UCSD-AML1 (cell line): Measurements from ENCODE around the gene ENOPH1.

ENCODE experiments used
- DNase-seq: peaks from one replicate; lab custom pipeline; 2025; ENCODE audit not compliant: unreplicated experiment; lab: John Stamatoyannopoulos, UW

ENOPH1 gene

DNA sequence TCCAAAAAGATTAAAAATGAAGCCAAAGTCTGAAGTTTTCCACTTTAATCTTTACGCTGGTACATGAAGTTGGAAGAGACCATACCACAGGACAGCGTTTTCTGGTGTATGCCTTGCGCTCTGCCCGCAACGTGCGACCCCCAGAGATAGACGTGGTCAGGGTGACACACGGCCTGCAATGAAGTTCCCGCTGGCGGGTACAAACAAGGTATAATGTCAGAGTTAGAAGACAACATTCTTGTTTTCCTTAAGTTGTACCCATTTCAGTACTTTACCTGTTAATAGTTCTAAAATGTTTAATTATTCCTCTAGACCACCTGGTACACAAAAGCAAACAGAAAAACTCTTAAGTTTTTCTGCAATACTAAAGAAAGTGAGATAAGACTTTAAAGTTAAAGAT, 4.9 kb upstream of the ENOPH1 start:
- DNase-seq = no peak

GRCh38 chr4:82428526-82428968, 1.8 kb upstream of the ENOPH1 start:
- DNase-seq = no peak

GRCh38 chr4:82428969-82429727, 1.2 kb upstream of the ENOPH1 start:
- DNase-seq = peak; percentile 97

DNA sequence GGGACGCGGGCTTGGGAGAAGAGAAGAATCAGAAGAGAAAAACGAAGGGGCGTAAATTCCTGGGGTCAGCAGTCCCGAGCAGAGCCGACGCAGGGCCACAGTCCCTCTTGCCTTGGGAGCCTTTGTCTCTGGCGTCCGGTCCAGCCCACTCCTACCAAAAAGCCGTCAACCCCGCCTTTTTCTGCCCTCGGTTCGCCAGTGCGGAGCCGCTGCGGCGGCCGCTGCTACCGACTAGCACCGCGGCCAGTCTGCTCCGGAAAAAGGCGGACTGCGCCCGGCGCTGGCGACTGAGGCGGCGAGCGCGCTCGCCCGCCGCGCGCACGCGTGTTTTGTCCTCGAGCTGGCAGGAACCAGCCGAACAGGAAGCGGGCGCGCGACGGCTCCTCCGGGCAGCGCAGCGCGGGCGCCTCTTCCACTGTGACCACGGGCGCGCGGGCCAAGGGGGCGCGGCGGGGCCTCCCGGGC, 630 bp upstream of the ENOPH1 start:
- peak; percentile 88 for DNase-seq

- DNase-seq = no peak
Measured at GRCh38 chr4:82430964-82431745, 765 bp downstream of the ENOPH1 start.

DNA sequence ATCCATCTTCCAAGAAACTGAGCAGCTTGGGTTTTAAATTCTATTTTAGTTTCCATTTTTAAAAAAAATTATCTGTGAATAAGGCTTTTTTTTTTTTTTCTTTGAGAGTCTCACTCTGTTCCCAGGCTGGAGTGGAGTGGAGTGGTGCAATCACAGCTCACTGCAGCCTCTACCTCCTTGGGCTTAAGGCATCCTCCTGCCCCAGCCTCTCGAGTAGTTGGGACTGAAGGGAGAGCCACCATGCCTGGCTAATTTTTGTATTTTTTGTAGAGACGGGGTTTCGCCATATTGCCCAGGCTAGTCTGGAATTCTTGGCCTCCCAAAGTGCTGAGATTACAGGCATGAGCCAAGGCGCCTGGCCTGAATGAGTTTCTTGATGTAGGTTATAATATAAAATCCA, 1.4 kb downstream of the ENOPH1 start:
- DNase-seq = no peak

- no peak for DNase-seq
Measured at GRCh38 chr4:82432596-82432995, 2.2 kb downstream of the ENOPH1 start.

- DNase-seq = no peak
Measured at GRCh38 chr4:82433791-82434190, 3.4 kb downstream of the ENOPH1 start.

- DNase-seq = no peak
Measured at GRCh38 chr4:82434949-82435348, 4.6 kb downstream of the ENOPH1 start.

DNA sequence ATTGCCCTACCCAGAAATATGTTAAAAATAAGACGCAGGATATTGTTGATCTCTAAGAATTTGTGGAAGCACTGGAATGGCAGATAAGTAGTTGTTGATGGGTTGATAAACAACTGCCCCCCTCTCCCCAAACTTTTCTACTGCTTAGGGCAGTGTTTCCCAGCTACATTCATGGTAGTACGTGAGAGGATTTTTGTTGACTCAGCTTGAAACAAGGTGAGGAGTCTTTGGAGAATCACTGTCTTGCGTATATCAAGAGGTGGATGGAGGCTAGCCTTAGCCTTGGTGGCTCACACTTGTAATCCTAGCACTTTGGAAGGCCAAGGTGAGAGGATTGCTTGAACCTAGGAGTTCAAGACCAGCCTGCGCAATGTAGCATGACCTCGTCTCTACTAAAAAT, 5.7 kb downstream of the ENOPH1 start:
- DNase-seq = no peak

DNA sequence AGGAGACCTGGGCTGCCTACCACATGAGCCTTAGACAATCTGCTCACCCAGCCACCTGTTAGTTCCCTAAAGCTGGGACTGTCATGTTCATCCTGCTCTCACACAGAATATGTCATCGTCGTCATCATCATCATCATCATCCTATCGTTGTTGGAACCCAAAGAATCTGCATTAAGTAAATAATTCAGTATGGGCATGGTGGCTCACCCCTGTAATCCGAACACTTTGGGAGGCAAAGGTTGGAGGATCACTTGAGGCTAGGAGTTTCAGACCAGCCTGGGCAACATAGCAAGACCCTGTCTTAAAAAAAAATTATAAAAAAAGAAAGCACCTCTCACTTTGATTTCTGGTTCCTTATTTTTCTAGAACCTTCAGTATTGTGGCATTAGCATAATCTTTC, 6.4 kb downstream of the ENOPH1 start:
- no peak for DNase-seq

GRCh38 chr4:82437285-82438005, 7.1 kb downstream of the ENOPH1 start:
- DNase-seq = no peak

GRCh38 chr4:82439088-82439487, 8.7 kb downstream of the ENOPH1 start:
- DNase-seq = no peak

- no peak for DNase-seq
Measured at GRCh38 chr4:82447886-82448285, 17.5 kb downstream of the ENOPH1 start.

DNA sequence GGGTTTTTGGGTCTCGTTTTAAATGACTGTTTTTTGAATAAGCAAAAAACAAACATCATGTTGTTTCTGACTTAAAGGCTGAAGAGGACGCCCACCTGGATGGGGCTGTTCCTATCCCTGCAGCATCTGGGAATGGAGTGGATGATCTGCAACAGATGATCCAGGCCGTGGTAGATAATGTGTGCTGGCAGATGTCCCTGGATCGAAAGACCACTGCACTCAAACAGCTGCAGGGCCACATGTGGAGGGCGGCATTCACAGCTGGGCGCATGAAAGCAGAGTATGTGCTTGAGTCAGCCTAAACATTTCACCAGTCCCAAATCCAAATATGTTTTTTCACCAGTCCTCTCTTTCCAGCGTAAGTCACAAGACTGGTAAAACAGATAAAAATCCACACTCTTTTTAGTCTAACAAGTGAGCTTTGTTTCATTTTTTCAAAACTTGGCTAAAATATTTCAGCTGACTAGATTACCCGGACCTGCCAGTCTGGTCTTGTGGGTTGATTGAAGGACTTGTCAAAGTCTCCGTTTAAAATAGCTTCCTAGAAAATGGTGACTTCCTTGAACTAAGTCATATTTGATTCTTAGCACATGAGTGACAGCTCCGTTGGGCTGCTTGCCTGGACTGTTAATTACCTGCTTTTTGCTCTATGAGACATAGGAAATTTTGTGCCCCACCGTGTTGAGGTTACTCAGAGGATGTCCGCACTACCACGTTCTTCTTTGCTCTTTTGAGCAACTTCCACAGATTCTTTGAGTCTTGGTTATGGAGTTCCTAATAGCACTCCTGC, 20.8 kb downstream of the ENOPH1 start:
- DNase-seq = no peak

- no peak for DNase-seq
Measured at GRCh38 chr4:82452026-82452425, 21.6 kb downstream of the ENOPH1 start.

DNA sequence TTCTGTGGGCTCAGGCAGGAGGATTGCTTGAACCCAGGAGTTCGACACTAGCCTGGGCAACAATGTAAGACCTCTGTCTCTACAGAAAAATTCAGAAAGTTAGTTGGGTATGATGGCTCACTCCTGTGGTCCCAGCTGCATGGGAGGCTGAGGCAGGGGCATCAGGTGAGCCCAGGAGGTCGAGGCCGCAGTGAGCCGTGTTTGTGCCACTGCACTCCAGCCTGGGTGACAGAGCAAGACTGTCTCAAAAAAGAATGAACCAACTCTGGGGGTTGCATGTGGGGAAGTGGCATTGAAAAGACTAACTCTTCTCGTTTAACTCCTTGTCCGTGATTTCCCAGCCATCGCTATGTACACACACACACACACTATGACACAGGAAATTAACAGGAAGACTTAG, 26.9 kb downstream of the ENOPH1 start:
- DNase-seq = no peak

DNA sequence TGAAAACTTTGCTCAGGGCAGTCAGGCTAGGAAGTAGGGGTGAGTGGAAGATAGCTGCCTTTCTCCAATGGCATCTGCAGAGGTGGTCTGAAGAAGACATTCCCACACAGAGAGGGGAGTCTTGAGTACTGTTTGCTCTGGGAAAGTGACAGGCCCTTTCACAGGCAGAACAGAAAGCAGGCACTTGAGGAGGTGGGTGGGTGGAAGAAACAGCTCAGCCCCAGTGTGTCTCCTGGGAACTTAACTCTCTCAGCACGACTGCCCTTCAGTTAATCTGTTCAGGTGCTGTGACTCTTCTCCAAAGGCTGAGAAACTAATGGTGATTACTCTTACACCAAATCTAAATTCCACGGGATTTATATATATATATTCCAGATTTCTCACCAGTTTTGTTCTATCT, 28.3 kb downstream of the ENOPH1 start:
- DNase-seq = no peak

DNA sequence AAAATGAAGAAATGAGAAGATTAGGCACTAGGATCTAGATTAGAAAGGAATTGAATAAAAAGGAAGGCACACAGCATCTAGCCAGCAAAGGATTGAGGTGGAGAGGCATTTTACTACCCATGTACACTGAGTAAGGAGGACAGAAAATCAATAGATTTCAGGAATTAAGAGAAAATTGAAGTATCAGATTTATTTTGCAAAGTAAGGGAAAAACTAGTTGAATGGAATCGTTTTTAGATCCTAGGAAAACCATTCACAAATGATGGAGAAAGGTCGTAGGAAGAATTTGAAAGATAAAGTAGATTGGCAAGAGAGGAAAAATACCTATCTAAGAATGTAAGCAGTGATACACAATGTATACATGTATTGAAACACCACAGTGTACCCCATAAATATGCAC, 31.3 kb downstream of the ENOPH1 start:
- DNase-seq = no peak

GRCh38 chr4:82462415-82462831, 32.0 kb downstream of the ENOPH1 start:
- DNase-seq = peak; percentile 67

- DNase-seq = no peak
Measured at GRCh38 chr4:82463221-82463620, 32.8 kb downstream of the ENOPH1 start.
